GM21515 (cell line): ENCODE results near the gene NDRG4.

ENCODE experiments used
- ATAC-seq: cut with Tn5 transposase; IDR thresholded peaks from one replicate; pipeline ENCODE4 v1.9.1; 2021; ENCODE audit not compliant: unreplicated experiment

The NDRG4 gene

DNA sequence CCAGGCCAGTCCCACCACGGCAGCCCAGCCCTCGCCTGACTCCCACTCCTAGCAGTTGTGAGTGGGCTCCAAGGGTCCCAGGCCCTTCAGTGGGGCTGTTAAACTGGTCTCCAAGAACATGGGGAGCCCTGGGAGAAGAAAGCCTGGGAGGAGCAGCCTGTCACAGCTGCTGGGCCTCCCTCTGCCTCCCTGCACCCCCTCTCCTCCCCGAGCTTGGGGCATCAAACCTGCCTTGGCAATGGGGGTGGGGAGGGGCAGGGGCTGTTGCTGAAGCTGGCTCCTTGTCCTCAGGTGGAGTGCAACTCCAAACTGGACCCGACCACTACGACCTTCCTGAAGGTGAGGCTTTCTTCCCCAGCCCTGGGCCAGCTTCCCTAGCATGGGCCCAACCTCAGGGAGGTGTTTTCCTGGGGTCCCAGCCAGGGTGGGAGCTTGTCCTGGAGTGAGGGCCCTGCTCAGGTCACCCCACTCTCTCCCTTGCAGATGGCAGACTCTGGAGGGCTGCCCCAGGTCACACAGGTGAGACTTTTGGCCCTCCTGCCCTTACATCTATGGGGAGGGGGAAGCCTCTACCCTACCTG, 8.8 kb downstream of the NDRG4 start:
- ATAC-seq, result no peak

DNA sequence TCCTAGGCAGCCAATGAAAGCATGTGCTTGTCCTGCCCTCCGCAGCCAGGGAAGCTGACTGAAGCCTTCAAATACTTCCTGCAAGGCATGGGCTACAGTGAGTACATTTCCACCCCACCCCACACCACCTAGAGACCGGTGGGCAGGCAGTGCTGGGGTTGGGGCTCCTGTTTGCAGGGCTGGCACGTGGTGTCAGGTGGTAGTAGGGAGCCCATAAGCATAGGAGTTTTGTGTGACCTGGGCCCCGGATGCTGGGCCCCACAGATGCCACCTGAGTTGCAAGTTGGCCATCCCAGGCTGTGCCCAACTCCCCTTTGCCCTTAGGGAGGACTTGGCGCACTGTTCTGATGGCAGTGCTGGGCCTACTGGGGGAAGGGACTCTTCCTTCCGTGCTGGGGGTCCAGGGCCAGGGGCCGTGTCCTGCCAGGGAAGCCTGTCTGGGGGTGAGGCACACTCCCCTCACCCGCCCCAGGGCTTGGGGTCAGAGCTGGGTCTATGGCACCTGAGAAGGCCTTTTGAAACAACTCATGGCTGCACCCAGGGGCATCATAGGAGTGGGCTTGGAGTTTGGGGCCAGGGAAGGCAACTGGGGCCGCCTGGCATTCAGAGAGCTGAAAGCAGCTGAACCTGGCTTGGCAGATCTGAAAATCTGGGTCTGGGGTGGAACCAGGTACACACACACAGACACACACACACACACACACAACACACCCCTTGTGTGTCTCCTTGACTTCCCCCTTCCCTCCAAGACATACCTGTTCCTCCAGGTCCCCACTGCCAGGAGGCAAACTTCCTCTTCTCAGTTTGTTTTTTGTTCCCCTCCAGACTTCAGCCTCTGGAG, 9.5 kb downstream of the NDRG4 start:
- no peak for ATAC-seq

DNA sequence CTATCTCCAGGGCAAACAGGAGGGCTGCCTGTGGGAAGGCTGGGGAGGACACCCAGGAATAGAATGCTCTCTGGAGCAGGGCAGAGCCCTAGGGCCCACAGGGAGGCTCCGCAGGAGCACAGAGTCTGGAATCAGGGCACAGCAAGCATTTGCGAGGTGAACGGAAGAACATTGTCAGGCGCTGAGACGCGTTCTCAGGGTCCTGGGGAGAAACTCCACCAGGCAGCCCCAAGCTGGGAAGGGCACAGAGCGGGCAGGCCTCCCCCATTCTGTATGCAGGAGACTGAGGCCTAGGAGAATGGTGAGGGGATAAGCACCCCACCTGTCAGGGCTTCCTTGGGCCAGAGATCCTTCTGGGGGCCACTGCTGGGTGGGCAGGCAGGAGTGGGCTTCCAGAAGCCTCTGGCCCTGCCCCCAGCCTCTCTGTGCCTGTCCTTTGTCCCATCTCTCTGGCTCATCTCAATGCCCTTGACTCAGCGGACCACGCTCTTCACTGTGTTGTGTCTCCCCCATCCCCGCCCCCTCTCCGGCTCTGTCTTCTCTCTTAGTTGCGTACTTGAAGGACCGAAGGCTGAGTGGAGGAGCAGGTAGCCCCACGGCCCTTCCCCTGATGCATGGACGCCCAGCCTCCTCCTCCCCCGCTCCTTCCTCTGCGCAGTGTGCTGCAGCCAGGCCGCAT, 10.3 kb downstream of the NDRG4 start:
- no peak for ATAC-seq

DNA sequence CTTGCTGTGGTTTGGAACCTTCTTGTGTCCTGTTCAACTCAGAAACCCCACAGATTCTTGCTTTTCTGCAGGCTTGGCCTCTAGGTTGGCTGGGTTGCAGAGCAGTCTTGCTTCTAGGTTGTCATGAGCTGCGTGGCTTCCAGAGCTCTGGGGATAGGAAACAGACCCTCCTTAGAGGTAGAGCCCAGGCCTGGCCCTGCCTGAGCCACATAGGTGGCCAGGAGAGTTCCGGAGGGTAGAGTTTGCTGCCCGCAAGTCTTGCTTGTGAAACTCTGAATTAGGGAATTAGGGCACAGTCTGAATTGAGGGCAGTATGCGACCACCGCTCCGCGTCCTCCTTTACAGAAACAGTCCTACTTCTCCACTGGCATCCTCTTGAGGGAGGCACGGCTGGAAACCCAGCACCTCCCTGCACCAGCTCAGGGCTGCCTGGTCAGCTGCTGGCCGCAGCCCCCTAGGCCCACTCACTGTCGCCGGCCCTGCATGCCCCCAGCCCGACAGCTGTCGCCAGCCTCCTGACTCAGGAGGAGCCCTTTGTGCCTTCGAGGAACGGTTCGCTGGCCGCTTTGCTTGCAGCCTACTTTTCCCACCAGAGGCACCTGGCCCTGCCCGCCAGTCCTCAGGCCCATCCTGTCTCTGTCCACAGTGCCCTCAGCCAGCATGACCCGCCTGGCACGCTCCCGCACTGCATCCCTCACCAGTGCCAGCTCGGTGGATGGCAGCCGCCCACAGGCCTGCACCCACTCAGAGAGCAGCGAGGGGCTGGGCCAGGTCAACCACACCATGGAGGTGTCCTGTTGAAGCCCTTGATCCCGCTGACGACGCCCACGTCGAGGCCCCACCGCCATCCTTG, 11.1 kb downstream of the NDRG4 start:
- ATAC-seq, result no peak

DNA sequence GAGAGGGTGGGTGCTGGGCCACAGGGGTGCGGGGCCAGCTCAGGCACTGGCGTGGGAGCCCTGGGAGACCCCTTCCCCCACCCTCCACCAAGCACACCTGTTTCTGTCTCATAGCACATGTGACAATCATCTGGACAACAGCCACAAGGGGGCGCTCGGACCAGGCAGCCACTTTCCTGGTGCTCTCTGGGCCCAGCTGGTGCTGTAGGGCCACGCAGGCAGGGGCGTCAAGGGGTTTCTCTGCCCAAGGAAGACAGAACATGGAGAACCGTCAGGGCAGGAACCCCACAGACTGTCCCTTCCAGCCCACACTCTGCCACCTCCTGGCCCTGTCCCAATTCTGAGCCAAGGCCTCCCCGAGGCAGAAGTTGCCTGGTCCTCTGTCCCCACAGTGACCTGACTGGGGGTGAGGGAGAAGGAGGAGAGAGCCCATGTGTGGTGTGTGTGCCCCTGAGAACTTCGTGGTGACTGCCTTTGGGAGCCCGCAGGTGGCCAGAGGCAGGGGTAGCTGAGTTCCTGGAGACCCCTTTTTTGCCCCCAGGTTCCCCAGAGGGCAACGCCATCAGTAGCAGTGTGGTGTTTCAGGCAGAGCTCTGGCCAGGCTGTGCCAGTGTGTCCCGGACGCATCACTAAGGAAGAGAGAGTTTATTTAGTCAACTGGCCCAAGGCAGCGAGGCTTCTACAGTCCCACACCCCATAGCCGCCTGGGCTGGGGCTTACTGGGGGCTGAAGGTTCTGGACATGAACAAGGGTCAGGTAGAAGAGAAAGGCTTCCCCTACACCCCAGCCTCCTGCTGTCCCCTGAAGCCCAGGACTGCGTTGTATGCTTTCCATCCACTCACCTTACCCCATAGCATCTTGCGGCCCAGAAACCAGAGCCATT, 12.2 kb downstream of the NDRG4 start:
- no peak for ATAC-seq

DNA sequence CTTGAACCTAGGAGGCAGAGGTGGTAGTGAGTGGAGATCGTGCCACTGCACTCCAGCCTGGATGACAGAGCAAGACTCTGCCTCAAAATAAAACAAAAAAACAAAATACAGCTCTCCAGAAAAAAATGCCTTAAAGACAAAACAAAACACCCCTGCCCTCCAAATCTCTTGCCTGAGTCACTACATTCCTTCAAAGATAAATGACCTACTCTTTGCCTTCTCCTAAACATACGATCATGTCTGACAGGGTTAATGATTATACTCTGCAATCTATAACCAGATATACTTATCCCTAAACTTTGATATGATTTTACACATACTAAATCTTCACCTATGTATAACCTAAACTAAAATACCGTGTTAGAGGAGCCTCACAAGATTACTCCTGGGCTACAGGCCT, 13.9 kb downstream of the NDRG4 start:
- ATAC-seq, result no peak

DNA sequence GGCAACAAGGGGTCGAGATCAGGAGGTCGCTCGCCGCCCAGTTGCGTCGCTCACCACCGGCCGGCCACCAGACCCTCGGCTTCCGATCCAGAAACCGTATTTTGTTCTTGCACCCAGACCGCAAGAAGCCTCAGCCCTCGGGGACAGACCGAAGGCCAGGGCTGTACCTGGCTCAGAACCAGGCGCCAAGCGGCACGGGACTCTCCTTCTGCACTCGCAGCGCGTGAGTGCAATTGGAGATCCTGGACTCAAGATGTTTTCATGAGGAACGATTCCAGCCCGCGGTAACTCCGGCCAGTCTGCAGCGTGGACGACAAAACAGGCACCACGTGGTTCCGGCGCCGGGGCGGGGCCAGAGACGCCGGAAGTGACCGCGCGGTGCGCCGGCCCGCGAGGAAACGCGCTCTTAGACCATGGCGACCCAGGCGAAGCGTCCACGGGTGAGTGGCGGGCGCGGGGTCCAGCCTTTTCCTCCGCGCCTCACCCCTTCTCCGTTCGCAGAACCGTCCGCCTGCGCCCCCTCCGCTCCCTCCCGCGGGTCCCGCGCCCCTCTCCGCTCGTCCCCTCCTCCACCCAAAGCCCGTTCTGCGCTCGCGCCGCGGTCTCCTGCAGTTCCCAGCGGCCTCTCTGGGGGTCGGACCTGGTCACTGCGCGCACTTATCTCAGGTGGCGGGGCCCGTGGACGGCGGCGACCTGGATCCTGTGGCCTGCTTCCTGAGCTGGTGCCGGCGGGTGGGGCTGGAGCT, 15.4 kb downstream of the NDRG4 start, which contains the start of gene SETD6:
Gene SETD6, plus strand, starts transcription at position 393 of the 746 bp plus-strand sequence. Its CDS starts 21 bp downstream, at position 414.
- ATAC-seq, result peak; percentile 78

DNA sequence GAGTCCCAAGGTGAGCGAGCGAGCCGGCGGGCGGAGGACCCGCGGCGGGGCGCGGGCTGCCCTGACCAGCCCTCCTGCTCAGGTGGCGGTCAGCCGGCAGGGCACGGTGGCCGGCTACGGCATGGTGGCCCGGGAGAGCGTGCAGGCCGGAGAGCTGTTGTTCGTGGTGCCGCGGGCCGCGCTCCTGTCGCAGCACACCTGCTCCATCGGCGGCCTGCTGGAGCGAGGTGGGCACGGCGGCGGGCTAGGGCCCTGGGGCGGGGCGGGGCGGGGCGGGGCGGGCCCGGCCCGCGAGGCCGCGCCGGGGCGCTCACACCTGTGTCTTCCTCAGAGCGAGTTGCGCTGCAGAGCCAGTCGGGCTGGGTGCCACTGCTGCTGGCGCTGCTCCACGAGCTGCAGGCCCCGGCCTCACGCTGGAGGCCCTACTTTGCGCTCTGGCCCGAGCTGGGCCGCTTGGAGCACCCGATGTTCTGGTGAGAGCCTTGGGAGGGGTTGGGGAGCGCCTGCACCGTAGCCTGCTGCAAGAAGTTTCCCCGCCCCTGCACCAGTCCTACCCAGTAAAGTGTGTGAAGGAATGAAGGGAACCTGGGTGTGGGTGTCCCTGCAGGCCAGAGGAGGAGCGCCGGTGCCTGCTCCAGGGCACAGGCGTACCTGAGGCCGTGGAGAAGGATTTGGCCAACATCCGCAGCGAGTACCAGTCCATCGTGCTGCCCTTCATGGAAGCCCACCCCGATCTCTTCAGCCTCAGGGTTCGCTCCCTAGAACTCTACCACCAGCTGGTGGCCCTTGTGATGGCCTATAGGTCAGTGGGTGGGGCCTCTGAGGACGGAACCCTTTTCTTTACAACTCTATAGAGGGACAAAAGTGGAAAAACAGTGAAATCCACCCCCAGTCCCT, 16.2 kb downstream of the NDRG4 start:
- peak; percentile 42 for ATAC-seq

DNA sequence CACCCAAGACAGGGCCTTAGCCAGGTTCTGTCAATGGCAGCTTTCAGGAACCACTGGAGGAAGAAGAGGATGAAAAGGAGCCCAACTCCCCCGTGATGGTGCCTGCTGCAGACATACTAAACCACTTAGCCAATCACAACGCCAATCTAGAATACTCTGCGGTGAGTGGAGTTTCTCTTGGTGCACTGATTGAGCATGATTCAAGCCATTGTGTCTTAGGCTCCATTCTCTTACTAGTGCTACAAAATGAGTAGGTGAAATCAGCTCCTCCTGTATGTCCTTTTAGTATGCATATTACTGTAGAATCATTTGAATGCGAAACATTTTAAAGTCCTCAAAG, 16.8 kb downstream of the NDRG4 start:
- ATAC-seq, result no peak

DNA sequence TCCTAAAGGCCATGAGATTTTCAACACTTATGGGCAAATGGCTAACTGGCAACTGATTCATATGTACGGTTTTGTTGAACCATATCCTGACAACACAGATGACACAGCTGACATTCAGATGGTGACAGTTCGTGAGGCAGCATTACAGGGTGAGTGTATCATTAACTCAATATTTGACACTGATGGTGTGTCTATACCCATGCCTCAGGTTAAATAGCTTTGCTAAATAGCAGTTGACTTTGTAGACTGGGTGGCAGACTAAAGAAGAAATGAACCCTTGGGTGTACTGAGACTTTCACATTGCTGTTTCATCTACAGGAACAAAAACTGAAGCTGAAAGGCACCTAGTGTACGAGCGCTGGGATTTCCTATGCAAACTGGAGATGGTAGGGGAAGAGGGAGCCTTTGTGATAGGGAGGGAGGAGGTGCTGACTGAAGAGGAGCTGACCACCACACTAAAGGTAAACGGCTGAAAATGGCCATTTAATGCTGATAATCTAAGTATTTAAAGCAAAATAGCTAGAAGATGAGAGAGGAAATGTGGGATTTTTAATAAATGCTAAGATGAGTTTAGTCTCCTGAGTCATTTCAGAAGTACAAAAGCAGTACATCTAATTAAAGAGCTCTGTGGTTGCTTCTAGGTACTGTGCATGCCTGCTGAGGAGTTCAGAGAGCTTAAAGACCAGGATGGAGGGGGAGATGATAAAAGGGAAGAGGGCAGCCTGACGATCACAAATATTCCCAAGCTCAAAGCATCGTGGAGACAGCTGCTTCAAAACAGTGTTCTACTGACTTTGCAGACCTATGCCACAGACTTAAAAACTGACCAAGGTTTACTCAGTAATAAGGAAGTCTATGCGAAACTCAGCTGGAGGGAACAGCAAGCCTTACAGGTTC, 18.4 kb downstream of the NDRG4 start:
- peak; percentile 31 for ATAC-seq

DNA sequence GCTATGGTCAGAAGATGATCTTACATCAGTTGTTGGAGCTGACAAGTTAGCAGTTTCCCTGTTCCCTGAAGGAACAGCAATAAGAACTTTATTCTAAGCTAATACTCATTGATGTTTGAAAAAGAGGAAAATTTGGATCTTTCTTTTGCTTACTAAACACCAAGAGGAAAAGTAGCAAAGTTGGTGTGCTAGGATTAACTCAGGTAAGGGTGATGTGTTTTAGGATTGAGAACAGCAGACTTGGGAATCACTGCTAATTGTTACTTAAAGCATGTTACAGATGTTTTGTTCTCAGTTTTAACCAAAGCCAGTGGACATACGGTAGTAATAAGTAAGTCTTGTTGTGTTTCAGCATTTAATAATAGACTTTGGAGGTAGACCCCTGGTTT, 19.0 kb downstream of the NDRG4 start:
- no peak for ATAC-seq

DNA sequence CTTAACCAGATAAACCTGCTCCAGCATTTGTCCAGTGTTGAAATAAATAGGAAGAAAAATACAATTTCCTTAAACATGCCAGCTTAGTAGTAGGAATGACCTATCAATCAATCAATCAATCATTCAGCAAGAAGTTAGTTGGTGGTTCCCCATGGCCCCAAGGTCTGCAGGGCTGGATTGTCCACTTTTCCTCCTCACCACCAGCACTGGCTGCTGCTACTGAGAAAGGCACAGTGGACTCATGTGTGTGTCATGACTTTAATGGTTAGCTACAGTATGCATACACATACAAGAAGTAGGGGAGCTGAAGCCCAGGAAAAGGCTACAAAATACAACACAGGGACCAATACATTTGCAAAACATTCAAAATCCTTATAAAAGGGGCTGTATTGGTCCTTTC, 19.8 kb downstream of the NDRG4 start:
- ATAC-seq, result no peak

DNA sequence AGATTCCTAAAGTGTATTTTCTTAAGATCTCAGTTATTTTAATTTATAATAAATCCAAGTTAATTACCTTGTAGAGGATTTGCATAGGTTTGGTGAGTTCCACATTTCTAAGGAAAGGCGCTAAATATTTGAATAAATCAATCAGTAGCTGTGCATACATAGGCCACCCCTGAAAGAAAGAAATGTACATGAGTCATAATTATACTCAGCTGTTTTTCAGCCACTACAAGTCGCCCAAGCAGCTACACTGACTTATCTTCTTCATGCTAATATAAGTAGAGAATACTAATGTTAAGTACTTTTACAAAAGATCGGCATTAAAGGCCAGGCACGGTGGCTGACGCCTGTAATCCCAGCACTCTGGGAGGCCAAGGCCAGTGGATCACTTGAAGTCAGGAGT, 30.2 kb downstream of the NDRG4 start:
- no peak for ATAC-seq

DNA sequence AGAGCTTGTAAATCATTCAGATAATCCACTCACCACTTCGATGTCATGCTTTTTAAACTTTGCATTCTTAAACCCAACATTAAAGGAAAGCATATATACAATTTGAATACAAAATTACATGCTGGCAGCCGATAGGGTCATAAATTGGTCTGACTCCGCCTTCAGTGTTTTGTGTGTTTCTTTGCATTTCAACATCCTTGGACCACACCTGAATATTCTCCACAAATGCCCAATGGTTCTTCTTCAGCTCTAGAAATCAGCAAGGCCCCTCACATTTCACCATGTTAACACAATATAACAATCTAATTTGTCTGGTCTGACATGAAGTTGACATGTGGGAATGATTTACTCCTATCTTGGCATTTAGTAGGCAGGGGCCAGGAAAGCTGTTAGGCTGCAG, 32.5 kb downstream of the NDRG4 start:
- ATAC-seq, result no peak

DNA sequence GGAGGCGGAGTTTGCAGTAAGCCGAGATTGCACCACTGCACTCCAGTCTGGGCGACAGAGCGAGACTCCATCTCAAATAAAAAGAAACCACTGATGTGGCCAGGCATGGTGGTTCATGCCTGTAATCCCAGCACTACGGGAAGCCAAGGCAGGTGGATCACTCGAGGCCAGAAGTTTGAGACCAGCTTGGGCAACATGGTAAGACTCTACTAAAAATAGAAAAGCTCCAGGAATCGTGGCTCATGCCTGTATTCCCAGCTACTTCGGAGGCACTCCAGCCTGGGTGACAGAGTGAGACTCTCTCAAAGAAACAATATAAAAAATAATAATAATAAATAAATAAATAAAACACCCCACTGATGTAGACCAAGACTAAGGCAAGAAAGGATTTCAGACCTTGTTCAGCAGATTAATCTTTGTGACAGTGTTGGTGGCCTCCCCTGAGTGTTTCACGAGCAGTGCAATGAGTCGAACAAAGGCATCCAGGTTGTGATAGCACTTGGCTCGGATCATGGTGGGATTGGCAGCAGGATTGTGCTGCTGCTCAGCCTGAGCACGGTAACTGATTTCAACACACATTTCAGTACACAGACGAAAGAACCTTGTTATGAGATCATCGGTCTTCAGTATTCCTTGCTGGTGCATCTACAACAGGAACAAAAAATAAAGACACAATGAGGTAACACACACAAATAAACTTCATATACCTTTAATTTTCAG, 34.0 kb downstream of the NDRG4 start:
- no peak for ATAC-seq

DNA sequence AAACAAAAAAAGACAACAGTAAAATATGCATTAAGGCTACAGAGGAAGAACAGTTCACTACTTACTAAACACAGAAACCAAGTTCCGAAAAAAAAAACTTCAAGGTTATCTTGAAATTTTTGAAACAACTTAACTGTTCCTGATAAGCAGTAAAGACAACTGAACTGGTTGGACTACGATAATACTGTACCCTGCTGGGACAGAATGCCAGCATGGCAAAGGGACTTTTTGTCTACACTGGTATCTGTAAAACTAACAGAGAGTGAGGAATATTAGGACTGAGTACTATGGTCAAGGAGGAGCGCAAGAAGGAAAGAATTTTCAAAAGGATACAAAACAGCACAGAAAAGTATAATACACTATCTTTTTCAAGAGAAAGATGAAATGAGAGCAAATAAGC, 35.2 kb downstream of the NDRG4 start:
- ATAC-seq, result no peak

DNA sequence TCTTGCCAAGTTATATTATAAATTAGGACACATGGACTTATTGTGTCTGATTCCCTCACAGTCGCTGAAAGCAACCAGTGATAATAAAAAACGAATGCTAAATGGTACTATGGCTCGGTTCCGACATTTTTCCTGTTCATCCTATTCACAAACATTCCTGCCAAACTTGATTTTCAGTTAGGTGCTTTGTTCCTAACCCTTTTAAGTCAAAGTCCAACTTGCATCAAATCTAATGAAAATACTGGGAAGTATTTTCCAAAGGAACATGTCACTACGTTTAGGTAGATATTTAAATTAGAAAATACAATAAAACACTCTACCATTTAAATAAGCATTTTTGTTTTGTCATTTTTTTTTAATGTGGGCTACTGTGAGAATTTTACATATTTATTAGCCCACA, 36.3 kb downstream of the NDRG4 start:
- ATAC-seq, result no peak
